GM19239 (cell line): ENCODE results near the gene LARP1.
"Not testable (repeated sequence)": the region's sequence is repeated elsewhere in the genome, so short reads cannot be mapped to it uniquely, and the experiment has no call there.

ENCODE experiments used
- DNase-seq: peaks from one replicate; pipeline ENCODE4 v3.0.0; 2011; ENCODE audit warnings: low spot score; ENCODE audit not compliant: insufficient read length
- FAIRE-seq: peaks from 2 replicates; lab custom pipeline; 2011; peaks lifted over from hg19 to GRCh38; lab: Jason Lieb, UNC

The LARP1 gene

GRCh38 chr5:154734370-154735248, 20.6 kb upstream of the LARP1 start:
- FAIRE-seq = no peak
- DNase-seq = no peak

GRCh38 chr5:154735362-154735761, 19.8 kb upstream of the LARP1 start:
- DNase-seq, FAIRE-seq: not testable (repeated sequence)

- not testable (repeated sequence) for DNase-seq, FAIRE-seq
Measured at GRCh38 chr5:154736372-154736771, 18.8 kb upstream of the LARP1 start.

- FAIRE-seq = no peak
- no peak for DNase-seq
Measured at GRCh38 chr5:154737667-154738320, 17.4 kb upstream of the LARP1 start.

- no peak for DNase-seq
- no peak for FAIRE-seq
Measured at GRCh38 chr5:154740483-154740882, 14.7 kb upstream of the LARP1 start.

- no peak for DNase-seq
- no peak for FAIRE-seq
Measured at GRCh38 chr5:154740957-154741356, 14.2 kb upstream of the LARP1 start.

GRCh38 chr5:154741415-154741814, 13.8 kb upstream of the LARP1 start:
- FAIRE-seq = no peak
- no peak for DNase-seq

GRCh38 chr5:154743812-154744211, 11.4 kb upstream of the LARP1 start:
- no peak for FAIRE-seq
- DNase-seq = no peak

- DNase-seq (no peak), FAIRE-seq (no peak)
Measured at GRCh38 chr5:154745349-154745748, 9.8 kb upstream of the LARP1 start.

- DNase-seq (no peak), FAIRE-seq (no peak)
Measured at GRCh38 chr5:154749491-154749890, 5.7 kb upstream of the LARP1 start.

GRCh38 chr5:154750641-154751040, 4.5 kb upstream of the LARP1 start:
- not testable (repeated sequence) for FAIRE-seq

GRCh38 chr5:154751854-154752253, 3.3 kb upstream of the LARP1 start:
- FAIRE-seq (no peak), DNase-seq (no peak)

More at GRCh38 chr5:154750641-154751040, 4.5 kb upstream of the LARP1 start:
- DNase-seq = not testable (repeated sequence)

- DNase-seq = no peak
Measured at GRCh38 chr5:154753792-154754191, 1.4 kb upstream of the LARP1 start.

GRCh38 chr5:154754460-154755360, 467 bp upstream of the LARP1 start:
- peak; percentile 95 for FAIRE-seq
- peak; percentile 98 for DNase-seq

More at GRCh38 chr5:154753792-154754191, 1.4 kb upstream of the LARP1 start:
- FAIRE-seq = peak; percentile 11

GRCh38 chr5:154756009-154756867, 1.1 kb downstream of the LARP1 start:
- FAIRE-seq (no peak), DNase-seq (no peak)

- no peak for DNase-seq
- no peak for FAIRE-seq
Measured at GRCh38 chr5:154756868-154757813, 2.0 kb downstream of the LARP1 start.

- FAIRE-seq (peak; percentile 76), DNase-seq (no peak)
Measured at GRCh38 chr5:154757814-154758406, 2.7 kb downstream of the LARP1 start.

GRCh38 chr5:154758493-154758892, 3.3 kb downstream of the LARP1 start:
- FAIRE-seq (no peak), DNase-seq (no peak)
